NCI-H146 treated with DMSO at 0.1 percent for 48 hours (cell line): ENCODE results near the gene PIEZO2.
"Not testable (repeated sequence)": the region's sequence is repeated elsewhere in the genome, so short reads cannot be mapped to it uniquely, and the experiment has no call there.

Experiments
- DNase-seq: peaks from one replicate; lab custom pipeline; 2025; ENCODE audit not compliant: unreplicated experiment; lab: John Stamatoyannopoulos, UW

The PIEZO2 gene

GRCh38 chr18:10638539-10638885 is 510.9 kb downstream of the PIEZO2 start:
- DNase-seq: not testable (repeated sequence)

GRCh38 chr18:10637858-10638538 is 511.4 kb downstream of the PIEZO2 start:
- DNase-seq: not testable (repeated sequence)

- DNase-seq: not testable (repeated sequence)
Measured at GRCh38 chr18:10629076-10629475, 520.3 kb downstream of the PIEZO2 start.

- DNase-seq: not testable (repeated sequence)
Measured at GRCh38 chr18:10626606-10627213, 522.7 kb downstream of the PIEZO2 start.

GRCh38 chr18:10623606-10624005 is 525.8 kb downstream of the PIEZO2 start:
- not testable (repeated sequence) for DNase-seq

- not testable (repeated sequence) for DNase-seq
Measured at GRCh38 chr18:10622982-10623381, 526.4 kb downstream of the PIEZO2 start.

- not testable (repeated sequence) for DNase-seq
Measured at GRCh38 chr18:10620670-10621329, 528.6 kb downstream of the PIEZO2 start.
